Stimulated activated CD4-positive, alpha-beta T cell treated with anti-CD3 and anti-CD28 coated beads, TNF-alpha, amount 100 ng/mL, for 24 hours (primary cell): Measurements from ENCODE around the gene SEH1L.
"Not testable (repeated sequence)": the region's sequence is repeated elsewhere in the genome, so short reads cannot be mapped to it uniquely, and the experiment has no call there.

Source experiments
- DNase-seq, 3 experiments: peaks; one replicate each; pipeline ENCODE4 v3.0.0-alpha.2; 2020; ENCODE audit warnings: low read depth in 3 of 3

The SEH1L gene

GRCh38 chr18:12995952-12996477, 48.2 kb downstream of the SEH1L start:
- no peak for DNase-seq

GRCh38 chr18:12996661-12997292, 49.0 kb downstream of the SEH1L start:
- DNase-seq, result no peak

- DNase-seq, result not testable (repeated sequence)
Measured at GRCh38 chr18:12997330-12997729, 49.5 kb downstream of the SEH1L start.

GRCh38 chr18:12998332-12999060, 50.7 kb downstream of the SEH1L start:
- no peak for DNase-seq

- no peak for DNase-seq
Measured at GRCh38 chr18:13003466-13003896, 55.7 kb downstream of the SEH1L start.

GRCh38 chr18:13004396-13004795, 56.6 kb downstream of the SEH1L start:
- DNase-seq, result no peak

- DNase-seq, result no peak
Measured at GRCh38 chr18:13005289-13005688, 57.5 kb downstream of the SEH1L start.

GRCh38 chr18:13006531-13007247, 58.9 kb downstream of the SEH1L start:
- no peak for DNase-seq

- DNase-seq, result no peak
Measured at GRCh38 chr18:13007248-13007560, 59.4 kb downstream of the SEH1L start.

GRCh38 chr18:13011719-13012118, 63.9 kb downstream of the SEH1L start:
- no peak for DNase-seq

- DNase-seq, result no peak
Measured at GRCh38 chr18:13014232-13014631, 66.4 kb downstream of the SEH1L start.

GRCh38 chr18:13014818-13015217, 67.0 kb downstream of the SEH1L start:
- DNase-seq, result no peak

- no peak for DNase-seq
Measured at GRCh38 chr18:13017247-13017875, 69.5 kb downstream of the SEH1L start.

- DNase-seq, result no peak
Measured at GRCh38 chr18:13018374-13018773, 70.6 kb downstream of the SEH1L start.

GRCh38 chr18:13019301-13019700, 71.5 kb downstream of the SEH1L start:
- DNase-seq, result no peak

- DNase-seq, result no peak
Measured at GRCh38 chr18:13022644-13023043, 74.8 kb downstream of the SEH1L start.

GRCh38 chr18:13025233-13025632, 77.4 kb downstream of the SEH1L start:
- DNase-seq, result no peak

- no peak for DNase-seq
Measured at GRCh38 chr18:13026583-13027270, 78.9 kb downstream of the SEH1L start.

GRCh38 chr18:13028869-13029268, 81.1 kb downstream of the SEH1L start:
- no peak for DNase-seq

- no peak for DNase-seq
Measured at GRCh38 chr18:13032173-13032572, 84.4 kb downstream of the SEH1L start.

GRCh38 chr18:13035249-13035914, 87.6 kb downstream of the SEH1L start:
- no peak for DNase-seq
